ENCODE data around the gene P3R3URF. TPM values are rescaled to one million over a fixed set of nuclear protein-coding genes. Genes with fewer than 3 reads are reported as not detected.

The P3R3URF gene
- total and polyA plus RNA-seq, 8 donors = not detected

GRCh38 chr1:46133781-46134350, 42.4 kb downstream of the P3R3URF start:
- peak overlapping the region; percentile 91 to 94 for H3K27ac ChIP-seq
- DNase-seq (no peak), ATAC-seq (no peak)

GRCh38 chr1:46133181-46133658, 43.1 kb downstream of the P3R3URF start:
- Histone ChIP-seq H3K4me3 (peak overlapping the region; percentile 48 to 67), H3K36me3 (no peaks in the 10 kb centered on the region), H3K4me1 (peaks cover 0 to 27% of the 10 kb centered on the region in 2 donors), H3K27me3 (peaks cover 0 to 42% of the 10 kb centered on the region in 2 donors), H3K27ac (peak overlapping the region; percentile 91 to 94), H3K9me3 (no peaks in the 10 kb centered on the region)
- TF ChIP-seq CTCF (IDR thresholded peaks at IDR 0.05) = no peak
- ATAC-seq (peak; percentile 57), DNase-seq (peak in 1 of 4 donors; percentile 92)
- intact Hi-C loops (cut with DNase I) = no loop called here

More at GRCh38 chr1:46133781-46134350, 42.4 kb downstream of the P3R3URF start:
- no peak for TF ChIP-seq CTCF (IDR thresholded peaks at IDR 0.05)
- H3K36me3 ChIP-seq = no peaks in the 10 kb centered on the region
- peaks cover 0 to 27% of the 10 kb centered on the region in 2 donors for H3K4me1 ChIP-seq
- intact Hi-C loops (cut with DNase I) = no loop called here
- peaks cover 0 to 35% of the 10 kb centered on the region in 2 donors for H3K27me3 ChIP-seq
- H3K4me3 ChIP-seq = peak overlapping the region; percentile 48 to 67
- no peaks in the 10 kb centered on the region for H3K9me3 ChIP-seq

- Histone ChIP-seq H3K9me3 (no peaks in the 10 kb centered on the region), H3K27ac (peak within 1 kb of the TSS; percentile 91 to 94), H3K4me1 (peaks cover 0 to 27% of the 10 kb centered on the region in 2 donors), H3K4me3 (peak within 1 kb of the TSS; percentile 48 to 67), H3K36me3 (no peaks in the 10 kb centered on the region), H3K27me3 (peaks cover 0 to 45% of the 10 kb centered on the region in 2 donors)
- TF ChIP-seq CTCF (IDR thresholded peaks at IDR 0.05) = peak in 1 of 2 donors; percentile 16
- ATAC-seq (peak; percentile 97), DNase-seq (peak; percentile 99)
- intact Hi-C loops (cut with DNase I) = no loop called here
Measured at GRCh38 chr1:46132529-46133180, 43.6 kb downstream of the P3R3URF start, which contains the start of gene PIK3R3. Gene PIK3R3, minus strand, starts transcription at chr1:46132629. Its CDS starts 677 bp downstream, at chr1:46131952.

- intact Hi-C loops (cut with DNase I) = no loop called here
- Histone ChIP-seq H3K36me3 (no peaks in the 10 kb centered on the region), H3K4me3 (peak overlapping the region; percentile 48 to 67), H3K4me1 (peaks cover 0 to 27% of the 10 kb centered on the region in 2 donors), H3K9me3 (no peaks in the 10 kb centered on the region), H3K27ac (peak overlapping the region; percentile 91 to 94), H3K27me3 (peaks cover 0 to 45% of the 10 kb centered on the region in 2 donors)
- peak in 3 of 4 donors; percentile 28 to 46 (median 41) for DNase-seq
- no peak for TF ChIP-seq CTCF (IDR thresholded peaks at IDR 0.05)
- peak; percentile 5 for ATAC-seq
Measured at GRCh38 chr1:46131712-46132528, 44.4 kb downstream of the P3R3URF start.

Data from left lung (tissue), 10 donors.